K562 (cell line): ENCODE data around the gene RNF214. TPM values are rescaled to one million over a fixed set of nuclear protein-coding genes. Genes with fewer than 3 reads are reported as not detected.
A peak's percentile ranks its signal among the peaks of the same experiment; 100 is the strongest.

ENCODE experiments used
- ATAC-seq: fragments of 200-7000 bp; cut with Tn5 transposase; 3 replicates; pipeline ENCODE4 v1.9.1; 2020; ENCODE audit warnings: moderate library complexity
- BruUV-seq: library from RNA; stranded (reverse); fragments of 400-500 nt; replicated peaks from 2 replicates; lab custom pipeline; 2021; lab: Mats Ljungman, UMichigan
- CTCF ChIA-PET: fragments of 300-600 bp; formaldehyde crosslinking; extraction: SDS; loops from one replicate; lab custom pipeline; 2021; ENCODE audit warnings: low intra/inter-chr PET ratio; lab: Yijun Ruan, JAX
- POLR2A ChIA-PET: fragments of 300-600, 350-650 bp; sonication (Branson Sonifier 250); formaldehyde crosslinking; extraction: SDS; loops from one replicate; lab custom pipeline; 2021; ENCODE audit warnings: antibody characterized with exemption, inconsistent platforms; lab: Yijun Ruan, JAX
- DNase-seq, 4 experiments: peaks; one replicate each; pipeline versions ENCODE4 v3.0.0 to v3.0.0-alpha.2; 2011 to 2018; ENCODE audit warnings: low spot score in 3 of 4, mixed read lengths in 3 of 4; ENCODE audit errors: extremely low read depth in 1 of 4
- FAIRE-seq: peaks from 2 replicates; lab custom pipeline; 2011; peaks lifted over from hg19 to GRCh38; lab: Jason Lieb, UNC
- H2AFZ ChIP-seq: 2 replicates; pipeline ENCODE4 v1.6.0; 2011; ENCODE audit warnings: low read depth, low read length, control low read depth, inconsistent platforms
- H3K27ac ChIP-seq: fragments of 200-600 bp; 3 replicates; pipeline ENCODE4 v1.8.0; 2011; ENCODE audit warnings: low read depth, mild to moderate bottlenecking, control low read depth, inconsistent platforms, low read length, moderate library complexity, mixed read lengths; ENCODE audit errors: extremely low read depth
- H3K27me3 ChIP-seq, 2 experiments: fragments of 300-600 bp in 1 of 2; 2 replicates in 1 of 2; 3 replicates in 1 of 2; pipeline versions ENCODE4 v1.6.0 to v1.8.0; 2011; ENCODE audit warnings: inconsistent platforms in 2 of 2, low read length in 2 of 2, mild to moderate bottlenecking in 1 of 2, mixed read lengths in 1 of 2, moderate library complexity in 1 of 2; ENCODE audit not compliant: control insufficient read depth in 2 of 2, insufficient read depth in 2 of 2
- H3K36me3 ChIP-seq: fragments of 300-600 bp; 3 replicates; pipeline ENCODE4 v1.8.0; 2011; ENCODE audit warnings: mild to moderate bottlenecking, low read length, inconsistent platforms; ENCODE audit not compliant: control insufficient read depth, insufficient read depth
- H3K4me1 ChIP-seq, 2 experiments: fragments of 200-600 bp in 1 of 2; replicated peaks in 1 of 2; 2 replicates in 1 of 2; 3 replicates in 1 of 2; pipeline versions ENCODE4 v1.5.1 to v1.8.0; 2011; ENCODE audit warnings: inconsistent platforms in 2 of 2, low read length in 2 of 2, mild to moderate bottlenecking in 1 of 2, mixed read lengths in 1 of 2, moderate library complexity in 1 of 2; ENCODE audit not compliant: control insufficient read depth in 2 of 2, insufficient read depth in 2 of 2
- H3K4me2 ChIP-seq: 2 replicates; pipeline ENCODE4 v1.6.1; 2011; ENCODE audit warnings: low read length, control low read depth, inconsistent platforms, mixed read lengths; ENCODE audit not compliant: insufficient read depth
- H3K4me3 ChIP-seq: fragments of 200-600 bp; sonication (generic), shearing (Covaris generic); 2 replicates; pipeline ENCODE4 v1.5.1; 2016; ENCODE audit warnings: control low read depth, inconsistent platforms
- H3K79me2 ChIP-seq: fragments of 200-600 bp; 3 replicates; pipeline ENCODE4 v1.8.0; 2011; ENCODE audit warnings: low read length, inconsistent platforms; ENCODE audit not compliant: control insufficient read depth, insufficient read depth
- H3K9ac ChIP-seq, 2 experiments: 2 replicates each; pipeline versions ENCODE4 v1.6.0 to v1.6.1; 2011; ENCODE audit warnings: low read depth in 2 of 2, low read length in 2 of 2, control low read depth in 1 of 2, inconsistent platforms in 1 of 2, mild to moderate bottlenecking in 1 of 2, mixed read lengths in 1 of 2; ENCODE audit not compliant: insufficient read depth in 1 of 2
- H3K9me1 ChIP-seq: one replicate; pipeline ENCODE4 v1.6.0; 2011; ENCODE audit warnings: inconsistent platforms, mild to moderate bottlenecking, low read length, moderate library complexity; ENCODE audit not compliant: control insufficient read depth, insufficient read depth
- H3K9me3 ChIP-seq: replicated peaks from 2 replicates; pipeline ENCODE4 v1.5.1; 2011; ENCODE audit warnings: low read depth, low read length, inconsistent platforms; ENCODE audit not compliant: control insufficient read depth, insufficient read depth
- H4K20me1 ChIP-seq: replicated peaks from 2 replicates; pipeline ENCODE4 v1.6.1; 2011; ENCODE audit warnings: low read length, inconsistent platforms, mixed read lengths; ENCODE audit not compliant: control insufficient read depth, insufficient read depth
- ASH1L ChIP-seq: fragments of 450-650 bp; IDR thresholded peaks from 2 replicates; pipeline ENCODE4 v1.6.1; 2018; ENCODE audit warnings: borderline replicate concordance, mild to moderate bottlenecking, low read depth; ENCODE audit not compliant: partially characterized antibody
- CAMTA2 ChIP-seq: fragments of 250-450 bp; sonication (Bioruptor Pico); conservative IDR thresholded peaks from 2 replicates; pipeline ENCODE4 v1.5.1; 2022
- CBX3 ChIP-seq, 2 experiments: IDR thresholded peaks; 1 replicate in 1 of 2; 2 replicates in 1 of 2; pipeline ENCODE4 v1.6.1; 2012; ENCODE audit warnings: inconsistent platforms in 2 of 2, low read length in 2 of 2, borderline replicate concordance in 1 of 2, control low read depth in 1 of 2
- CHAMP1 ChIP-seq: fragments of 450-650 bp; IDR thresholded peaks from 2 replicates; pipeline ENCODE4 v1.6.1; 2016; ENCODE audit warnings: mild to moderate bottlenecking
- RAD51 ChIP-seq: fragments of 450-650 bp; IDR thresholded peaks from 2 replicates; pipeline ENCODE4 v1.7.1; 2016; ENCODE audit warnings: low read depth, mild to moderate bottlenecking, borderline replicate concordance
- RB1 ChIP-seq: fragments of 450-650 bp; IDR thresholded peaks from 2 replicates; pipeline ENCODE4 v1.6.1; 2017; ENCODE audit warnings: low read depth, mild to moderate bottlenecking
- RBFOX2 ChIP-seq: fragments of 200-400 bp; formaldehyde crosslinking; IDR thresholded peaks from 2 replicates; pipeline ENCODE4 v1.6.1; 2017; ENCODE audit warnings: low read depth, mild to moderate bottlenecking, low read length, moderate library complexity
- ZNF408 ChIP-seq: fragments of 250-450 bp; sonication (Bioruptor Pico); IDR thresholded peaks from 2 replicates; pipeline ENCODE4 v1.4.0; 2020; ENCODE audit warnings: low read depth, mild to moderate bottlenecking, moderate library complexity
- WGBS: fragments of 100-300 bp; shearing (Covaris generic); methylation state at CpG from one replicate; pipeline ENCODE4 v1.1.6; 2016; ENCODE audit warnings: low coverage, mixed read lengths; ENCODE audit not compliant: insufficient coverage; ENCODE audit errors: missing lambda C conversion rate; 5-methylcytosine and 5-hydroxymethylcytosine counted together
- in situ Hi-C: fragments of 300-500 bp; cut with MboI; formaldehyde crosslinking; loops from 4 replicates; pipeline ENCODE4 v1.15.0; 2018; ENCODE audit warnings: inconsistent platforms, mixed read lengths
- intact Hi-C: fragments of 100-400 bp; cut with micrococcal nuclease; formaldehyde crosslinking; loops from 2 replicates; pipeline ENCODE4 v1.14.2; 2022
- polyA plus RNA-seq, 8 experiments: library from polyadenylated mRNA; depleted of rRNA in 4 of 8; stranded (reverse) in 5 of 8; unstranded in 3 of 8; fragments of >200 nt; fragmentation: Nextera tagmentation in 2 of 8; fragmentation: Illumina TruSeq in 1 of 8; extraction: Ambion mirVana in 2 of 8; extraction: Trizol in 1 of 8; gene quantifications; 2 replicates each; pipeline versions ENCODE4 v1.2.1 to v1.2.3, GENCODE V29; 2011 to 2014; ENCODE audit warnings: inconsistent platforms in 1 of 8, missing spikeins in 1 of 8
- total RNA-seq, 7 experiments: library from RNA; depleted of rRNA in 6 of 7; stranded (reverse); fragments of >200 nt in 6 of 7; fragmentation: Illumina TruSeq in 2 of 7; extraction: Trizol in 2 of 7; gene quantifications; 2 replicates each; pipeline versions ENCODE4 v1.2.1 to v1.2.3, GENCODE V29; 2011 to 2021; ENCODE audit warnings: low replicate concordance in 1 of 7

The RNF214 gene
- total and polyA plus RNA-seq, 9 of the 15 experiments (the other 6 are each of a cell fraction or from before 2014, with no cell fraction given): 6.6 to 24.8 (median 11.9) TPM

GRCh38 chr11:117225553-117226170 lies 6.8 kb upstream of the RNF214 start:
- ATAC-seq: no peak
- peaks cover 9% of the 10 kb centered on the region for H3K79me2 ChIP-seq
- no peak for TF ChIP-seq CAMTA2
- no peak for TF ChIP-seq ZNF408 (CRISPR knock-in tag)
- TF ChIP-seq RB1: no peak
- TF ChIP-seq RBFOX2: 0 out of 2 replicates have a peak, but pooled peaks have one; percentile 19
- no peak for TF ChIP-seq ASH1L
- TF ChIP-seq CHAMP1: no peak
- TF ChIP-seq CBX3 (IDR thresholded peaks at IDR 0.05; ENCODE audit: borderline replicate concordance in 1 of 2, low read length in 2 of 2): no peak
- TF ChIP-seq RAD51: no peak
- TF ChIP-seq, all 486 proteins: peak for 1
- Histone ChIP-seq H3K4me2 (no peak overlapping the region), H3K27ac (no peak overlapping the region), H2AFZ (no peak overlapping the region), H3K4me3 (no peak overlapping the region), H3K9ac (peak overlapping the region in 1 of 2 experiments; percentile 37; a peak in 1 of 4 replicates), H3K9me1 (peaks cover 4% of the 10 kb centered on the region), H4K20me1 (peaks cover 10% of the 10 kb centered on the region), H3K4me1 (peaks cover 39 to 45% of the 10 kb centered on the region in 2 experiments; a peak in 4 of 5 replicates), H3K36me3 (peaks cover 75% of the 10 kb centered on the region), H3K27me3 (no peaks in the 10 kb centered on the region), H3K9me3 (no peaks in the 10 kb centered on the region)
- ChIA-PET POLR2A (interaction anchor here (0.7 to 1.2 kb wide), 2 partner anchors 12 to 111 kb away, joined by 3 to 4 read pairs; no protein-coding TSS in a partner anchor), CTCF (interaction anchor here (1.1 to 1.3 kb wide), 3 partner anchors 44 to 493 kb away, joined by 3 to 12 read pairs (median 4); partner anchors contain the start of gene APOA5)
- in situ Hi-C loops: loop anchor here (10.0 to 25.0 kb wide), 2 partner anchors 341 to 713 kb away; no protein-coding TSS in a partner anchor
- DNase-seq (no peak), FAIRE-seq (no peak)
- no TSS peak for BruUV-seq
- WGBS: 89% methylated on average over 9 of the region's 9 CpGs
- intact Hi-C loops: loop anchor here (1.0 to 5.0 kb wide), 5 partner anchors 44 to 493 kb away; partner anchors contain the start of gene APOA5
